H1 (cell line): ENCODE data around the gene DEFB129. TPM values are rescaled to one million over a fixed set of nuclear protein-coding genes. Genes with fewer than 3 reads are reported as not detected.

Source experiments
- CTCF ChIA-PET: fragments of 300-600 bp; sonication (Branson Sonifier 250); formaldehyde crosslinking; loops from one replicate; lab custom pipeline; 2021; ENCODE audit not compliant: partially characterized antibody; lab: Charles Lee
- POLR2A ChIA-PET: fragments of 300-600 bp; sonication (Branson Sonifier 250); formaldehyde crosslinking; loops from one replicate; lab custom pipeline; 2021; ENCODE audit warnings: inconsistent platforms; ENCODE audit not compliant: partially characterized antibody; lab: Charles Lee
- DNase-seq, 2 experiments: peaks; one replicate each; pipeline versions ENCODE4 v3.0.0 to v3.0.0-alpha.2; 2010 to 2022; ENCODE audit warnings: low spot score in 2 of 2, low read depth in 1 of 2, mixed read lengths in 1 of 2
- FAIRE-seq: peaks from 2 replicates; lab custom pipeline; 2011; peaks lifted over from hg19 to GRCh38; lab: Jason Lieb, UNC
- H2AFZ ChIP-seq: 2 replicates; pipeline ENCODE4 v1.8.1; 2012; ENCODE audit warnings: low read length, inconsistent platforms
- H2AK5ac ChIP-seq: 2 replicates; pipeline ENCODE4 v1.6.1; 2013; ENCODE audit warnings: low read depth, low read length
- H2BK120ac ChIP-seq: replicated peaks from 2 replicates; pipeline ENCODE3; 2013; ENCODE audit warnings: low read depth, low read length, inconsistent platforms
- H2BK12ac ChIP-seq: 2 replicates; pipeline ENCODE4 v1.6.1; 2013; ENCODE audit warnings: low read depth, low read length
- H2BK15ac ChIP-seq: 2 replicates; pipeline ENCODE4 v1.6.1; 2013; ENCODE audit warnings: low read length
- H2BK20ac ChIP-seq: 2 replicates; pipeline ENCODE4 v1.6.1; 2013; ENCODE audit warnings: low read length
- H2BK5ac ChIP-seq: 2 replicates; pipeline ENCODE4 v1.6.1; 2013; ENCODE audit warnings: low read depth, low read length
- H3K14ac ChIP-seq: 2 replicates; pipeline ENCODE4 v1.6.1; 2013; ENCODE audit warnings: inconsistent platforms; ENCODE audit not compliant: insufficient read length
- H3K18ac ChIP-seq: 2 replicates; pipeline ENCODE4 v1.6.1; 2013; ENCODE audit warnings: low read length; ENCODE audit errors: extremely low read depth
- H3K23ac ChIP-seq: 2 replicates; pipeline ENCODE4 v1.6.1; 2013; ENCODE audit warnings: inconsistent platforms; ENCODE audit not compliant: insufficient read length
- H3K23me2 ChIP-seq: 2 replicates; pipeline ENCODE4 v1.6.1; 2013; ENCODE audit warnings: low read depth, low read length
- H3K27ac ChIP-seq: 2 replicates; pipeline ENCODE4 v1.6.1; 2011; ENCODE audit warnings: low read depth, low read length, inconsistent platforms
- H3K27me3 ChIP-seq, 4 experiments: replicated peaks in 1 of 4; 1 replicate in 1 of 4; 2 replicates in 3 of 4; pipeline versions ENCODE4 v1.6.1 to v1.8.1; 2011 to 2013; ENCODE audit warnings: low read length in 3 of 4, mild to moderate bottlenecking in 3 of 4, inconsistent platforms in 2 of 4, mixed read lengths in 2 of 4, moderate library complexity in 1 of 4; ENCODE audit not compliant: control insufficient read depth in 3 of 4, insufficient read depth in 3 of 4; ENCODE audit errors: extremely low read depth in 1 of 4
- H3K36me3 ChIP-seq, 4 experiments: 2 replicates each; pipeline versions ENCODE4 v1.6.1 to v1.8.1; 2011 to 2013; ENCODE audit warnings: mild to moderate bottlenecking in 4 of 4, low read length in 3 of 4, moderate library complexity in 2 of 4, control low read depth in 1 of 4, inconsistent platforms in 1 of 4; ENCODE audit not compliant: insufficient read depth in 4 of 4, control insufficient read depth in 2 of 4
- H3K4ac ChIP-seq: replicated peaks from 2 replicates; pipeline ENCODE3; 2013; ENCODE audit warnings: low read length, low read depth, mixed read lengths, inconsistent platforms; ENCODE audit not compliant: insufficient read length
- H3K4me1 ChIP-seq, 4 experiments: replicated peaks in 1 of 4; 1 replicate in 1 of 4; 2 replicates in 3 of 4; pipeline versions ENCODE4 v1.6.1 to v1.8.1; 2011 to 2013; ENCODE audit warnings: low read length in 3 of 4, inconsistent platforms in 2 of 4, mixed read lengths in 1 of 4; ENCODE audit not compliant: insufficient read depth in 4 of 4, control insufficient read depth in 3 of 4
- H3K4me2 ChIP-seq, 2 experiments: 2 replicates each; pipeline versions ENCODE4 v1.6.1 to v1.8.1; 2011 to 2013; ENCODE audit warnings: low read depth in 2 of 2, low read length in 2 of 2, control low read depth in 1 of 2, inconsistent platforms in 1 of 2, mild to moderate bottlenecking in 1 of 2; ENCODE audit not compliant: insufficient read depth in 1 of 2
- H3K4me3 ChIP-seq, 4 experiments: fragments of 200-600, 300-600 bp in 1 of 4; sonication (generic), shearing (Covaris generic), sonication (Bioruptor Twin) in 1 of 4; 2 replicates each; pipeline versions ENCODE4 v1.5.1 to v1.8.1; 2011 to 2016; ENCODE audit warnings: low read length in 4 of 4, low read depth in 3 of 4, control low read depth in 2 of 4, inconsistent platforms in 2 of 4, mild to moderate bottlenecking in 2 of 4, mixed read lengths in 1 of 4, moderate library complexity in 1 of 4; ENCODE audit not compliant: insufficient read depth in 2 of 4; ENCODE audit errors: extremely low read depth in 1 of 4
- H3K56ac ChIP-seq: replicated peaks from 2 replicates; pipeline ENCODE3; 2013; ENCODE audit warnings: low read depth, mild to moderate bottlenecking, mixed read lengths, low read length, inconsistent platforms; ENCODE audit not compliant: insufficient read length
- H3K79me1 ChIP-seq: 2 replicates; pipeline ENCODE4 v1.6.1; 2013; ENCODE audit warnings: low read depth, low read length, control low read depth
- H3K79me2 ChIP-seq, 2 experiments: 2 replicates each; pipeline versions ENCODE4 v1.6.1 to v1.8.1; 2012 to 2013; ENCODE audit warnings: low read length in 2 of 2, mild to moderate bottlenecking in 2 of 2, inconsistent platforms in 1 of 2; ENCODE audit not compliant: insufficient read depth in 2 of 2, control insufficient read depth in 1 of 2
- H3K9ac ChIP-seq, 4 experiments: replicated peaks in 1 of 4; 1 replicate in 1 of 4; 2 replicates in 3 of 4; pipeline versions ENCODE4 v1.6.1 to v1.8.1; 2011 to 2013; ENCODE audit warnings: low read depth in 3 of 4, low read length in 3 of 4, control low read depth in 2 of 4, mild to moderate bottlenecking in 2 of 4, moderate library complexity in 2 of 4, inconsistent platforms in 1 of 4; ENCODE audit errors: extremely low read depth in 1 of 4
- H3K9me3 ChIP-seq, 2 experiments: 2 replicates each; pipeline versions ENCODE4 v1.6.1 to v1.8.1; 2012 to 2013; ENCODE audit warnings: mild to moderate bottlenecking in 2 of 2, moderate library complexity in 2 of 2, control low read depth in 1 of 2, inconsistent platforms in 1 of 2, low read depth in 1 of 2, low read length in 1 of 2, mixed read lengths in 1 of 2; ENCODE audit not compliant: insufficient read depth in 2 of 2
- H4K20me1 ChIP-seq, 2 experiments: replicated peaks in 1 of 2; 2 replicates each; pipeline versions ENCODE3 to v1.8.1; 2011 to 2013; ENCODE audit warnings: inconsistent platforms in 2 of 2, low read length in 2 of 2, mild to moderate bottlenecking in 1 of 2; ENCODE audit not compliant: insufficient read depth in 2 of 2, control insufficient read depth in 1 of 2
- H4K5ac ChIP-seq: 2 replicates; pipeline ENCODE4 v1.6.1; 2013; ENCODE audit warnings: low read length, low read depth, mixed read lengths, inconsistent platforms; ENCODE audit not compliant: insufficient read length
- H4K8ac ChIP-seq: 2 replicates; pipeline ENCODE4 v1.8.0; 2013; ENCODE audit warnings: mild to moderate bottlenecking, moderate library complexity, low read length, inconsistent platforms; ENCODE audit not compliant: insufficient read depth; ENCODE audit errors: extremely low read depth
- H4K91ac ChIP-seq: replicated peaks from 2 replicates; pipeline ENCODE3; 2013; ENCODE audit warnings: low read length, mixed read lengths, inconsistent platforms; ENCODE audit not compliant: insufficient read length
- ATF3 ChIP-seq: IDR thresholded peaks from 2 replicates; pipeline ENCODE4 v1.6.1; 2011; ENCODE audit warnings: low read depth, mild to moderate bottlenecking, low read length; ENCODE audit not compliant: insufficient read depth
- CEBPB ChIP-seq: IDR thresholded peaks from 2 replicates; pipeline ENCODE4 v1.6.1; 2012; ENCODE audit warnings: low read depth, low read length
- EP300 ChIP-seq, 2 experiments: IDR thresholded peaks; 1 replicate in 1 of 2; 2 replicates in 1 of 2; pipeline ENCODE4 v1.6.1; 2011 to 2012; ENCODE audit warnings: low read depth in 2 of 2, low read length in 2 of 2, mild to moderate bottlenecking in 2 of 2, borderline replicate concordance in 1 of 2, inconsistent platforms in 1 of 2, moderate library complexity in 1 of 2
- GABPA ChIP-seq: IDR thresholded peaks from 2 replicates; pipeline ENCODE4 v1.6.1; 2011; ENCODE audit warnings: mild to moderate bottlenecking, low read length, moderate library complexity, borderline replicate concordance; ENCODE audit not compliant: insufficient read depth
- MAFK ChIP-seq: IDR thresholded peaks from 2 replicates; pipeline ENCODE4 v1.6.1; 2012; ENCODE audit warnings: low read depth, mild to moderate bottlenecking, improper control_type of control experiment, low read length
- PHF8 ChIP-seq: fragments of 200-600 bp; sonication (generic); conservative IDR thresholded peaks from 2 replicates; pipeline ENCODE4 v1.7.1; 2012; ENCODE audit warnings: low read depth, mild to moderate bottlenecking, inconsistent platforms, low read length, moderate library complexity
- RXRA ChIP-seq: IDR thresholded peaks from 2 replicates; pipeline ENCODE4 v1.6.1; 2011; ENCODE audit warnings: low read depth, mild to moderate bottlenecking, low read length, moderate library complexity; ENCODE audit not compliant: insufficient read depth
- TAF1 ChIP-seq: IDR thresholded peaks from 2 replicates; pipeline ENCODE4 v1.6.1; 2011; ENCODE audit warnings: mild to moderate bottlenecking, low read depth, low read length
- USF2 ChIP-seq: IDR thresholded peaks from 2 replicates; pipeline ENCODE4 v1.6.1; 2011; ENCODE audit warnings: low read length, improper control_type of control experiment
- ZNF274 ChIP-seq: IDR thresholded peaks from 2 replicates; pipeline ENCODE4 v1.7.0; 2012; ENCODE audit warnings: low read length, borderline replicate concordance; ENCODE audit errors: extremely low read depth
- WGBS, 2 experiments: shearing (Covaris generic) in 1 of 2; methylation state at CpG; one replicate each; pipeline versions ENCODE4 v1.1.6 to v1.1.7; 2013 to 2015; ENCODE audit warnings: low lambda C conversion rate in 2 of 2, mixed read lengths in 2 of 2, inconsistent platforms in 1 of 2, low coverage in 1 of 2, missing lambda C conversion rate in 1 of 2; ENCODE audit not compliant: insufficient replicate concordance in 2 of 2, insufficient coverage in 1 of 2, insufficient read length in 1 of 2; ENCODE audit errors: extremely low coverage in 1 of 2, missing lambda C conversion rate in 1 of 2; 5-methylcytosine and 5-hydroxymethylcytosine counted together
- polyA plus RNA-seq, 7 experiments: library from polyadenylated mRNA; depleted of rRNA in 3 of 7; stranded (reverse) in 5 of 7; unstranded in 2 of 7; fragments of >200 nt in 5 of 7; fragments of 200-250 nt in 2 of 7; gene quantifications; 1 replicate in 5 of 7; 2 replicates in 1 of 7; 4 replicates in 1 of 7; pipeline versions ENCODE4 v1.2.1 to v1.2.3, GENCODE V29; 2011 to 2013; ENCODE audit warnings: missing spikeins in 2 of 7, mixed read lengths in 2 of 7
- total RNA-seq: library from RNA; stranded (reverse); fragmentation: NEBNext Ultra II Directional; extraction: Animal tissue kit (Norgen Biotek cat#: 25700); gene quantifications from 2 replicates; pipeline ENCODE4 v1.2.1, GENCODE V29; 2021

DEFB129 gene
- total and polyA plus RNA-seq, 2 of the 8 experiments (the other 6 are each of a cell fraction or from before 2014, with no cell fraction given), result not detected

- H2BK5ac ChIP-seq, result no peak overlapping the region
- no peak overlapping the region for H2BK20ac ChIP-seq
- no peak overlapping the region for H3K4ac ChIP-seq
- H4K91ac ChIP-seq, result no peak overlapping the region
- no peak overlapping the region for H3K4me2 ChIP-seq
- no peaks in the 10 kb centered on the region for H4K20me1 ChIP-seq
- H3K9ac ChIP-seq, result no peak overlapping the region
- no peak overlapping the region for H3K14ac ChIP-seq
- no peak overlapping the region for H3K23ac ChIP-seq
- H3K36me3 ChIP-seq, result no peaks in the 10 kb centered on the region
- no peak overlapping the region for H2BK12ac ChIP-seq
- no peaks in the 10 kb centered on the region for H3K23me2 ChIP-seq
- CTCF ChIA-PET, result interaction anchor here (1.3 kb wide), 1 partner anchor 29 kb away, joined by 3 read pairs; no protein-coding TSS in a partner anchor
- H3K79me1 ChIP-seq, result no peaks in the 10 kb centered on the region
- no peak overlapping the region for H4K8ac ChIP-seq
- POLR2A ChIA-PET, result no interaction called here
- H2AK5ac ChIP-seq, result no peak overlapping the region
- no peak for DNase-seq
- TF ChIP-seq CEBPB, result no peak
- no peak for TF ChIP-seq TAF1
- TF ChIP-seq USF2, result no peak
- TF ChIP-seq MAFK, result no peak
- no peak for TF ChIP-seq ATF3
- no peak for TF ChIP-seq ZNF274
- no peak for TF ChIP-seq GABPA
- TF ChIP-seq PHF8, result no peak
- no peak for TF ChIP-seq RXRA
- no peak for TF ChIP-seq EP300 (IDR thresholded peaks at IDR 0.05; ENCODE audit: borderline replicate concordance in 1 of 2, low read depth in 2 of 2, low read length in 2 of 2)
- TF ChIP-seq, all 59 proteins: peak for 0
- H2BK15ac ChIP-seq, result no peak overlapping the region
- no peak overlapping the region for H3K4me3 ChIP-seq
- H4K5ac ChIP-seq, result no peak overlapping the region
- FAIRE-seq, result no peak
- H3K27me3 ChIP-seq, result no peaks in the 10 kb centered on the region; a peak in 1 of 7 replicates
- no peak overlapping the region for H3K27ac ChIP-seq
- H3K4me1 ChIP-seq, result no peaks in the 10 kb centered on the region
- no peak overlapping the region for H3K56ac ChIP-seq
- H2AFZ ChIP-seq, result no peak overlapping the region
- H3K79me2 ChIP-seq, result no peaks in the 10 kb centered on the region
- H3K9me3 ChIP-seq, result peaks cover 0 to 2% of the 10 kb centered on the region in 2 experiments; a peak in 2 of 4 replicates
- 81% methylated on average over 4 of the region's 4 CpGs; no CpG with 5 or more reads in 1 of the 2 experiments for WGBS, 2 experiments
- H3K18ac ChIP-seq, result no peak overlapping the region
- no peak overlapping the region for H2BK120ac ChIP-seq
Observed at GRCh38 chr20:237489-237888, 10.4 kb downstream of the DEFB129 start.
